ENCODE results near the gene PPIL3. TPM values are rescaled to one million over a fixed set of nuclear protein-coding genes. Genes with fewer than 3 reads are reported as not detected.

PPIL3 gene
- total RNA-seq, 1 donor from 2014 or later: 65.1 TPM

- H3K27ac Mint-ChIP-seq: no peak overlapping the region
- H3K36me3 Mint-ChIP-seq (ENCODE audit: insufficient read depth): peaks cover 14% of the 10 kb centered on the region
- TF ChIP-seq CTCF (IDR thresholded peaks at IDR 0.05; ENCODE audit: unreplicated experiment): no peak
- H3K27me3 Mint-ChIP-seq: no peaks in the 10 kb centered on the region
- H3K4me3 Mint-ChIP-seq (ENCODE audit: low read depth): no peak overlapping the region
- H3K9me3 Mint-ChIP-seq (ENCODE audit: low read depth): no peaks in the 10 kb centered on the region
- no peaks in the 10 kb centered on the region for H3K4me1 Mint-ChIP-seq (ENCODE audit: low read depth)
- DNase-seq (ENCODE audit: low spot score, unreplicated experiment): no peak
Observed at GRCh38 chr2:200878289-200878880, 10.5 kb downstream of the PPIL3 start.

- no peak for DNase-seq (ENCODE audit: low spot score, unreplicated experiment)
- Mint-ChIP-seq H3K4me3 (ENCODE audit: low read depth) (no peak overlapping the region), H3K27ac (no peak overlapping the region), H3K4me1 (ENCODE audit: low read depth) (no peaks in the 10 kb centered on the region), H3K9me3 (ENCODE audit: low read depth) (no peaks in the 10 kb centered on the region), H3K36me3 (ENCODE audit: insufficient read depth) (peaks cover 12% of the 10 kb centered on the region), H3K27me3 (no peaks in the 10 kb centered on the region)
- no peak for TF ChIP-seq CTCF (IDR thresholded peaks at IDR 0.05; ENCODE audit: unreplicated experiment)
Observed at GRCh38 chr2:200877443-200877842, 11.4 kb downstream of the PPIL3 start.

GRCh38 chr2:200873560-200873959 is 15.3 kb downstream of the PPIL3 start:
- Mint-ChIP-seq H3K4me3 (ENCODE audit: low read depth) (no peak overlapping the region), H3K27me3 (no peaks in the 10 kb centered on the region), H3K4me1 (ENCODE audit: low read depth) (no peaks in the 10 kb centered on the region), H3K36me3 (ENCODE audit: insufficient read depth) (peaks cover 12% of the 10 kb centered on the region), H3K9me3 (ENCODE audit: low read depth) (no peaks in the 10 kb centered on the region), H3K27ac (no peak overlapping the region)
- DNase-seq (ENCODE audit: low spot score, unreplicated experiment): no peak
- TF ChIP-seq CTCF (IDR thresholded peaks at IDR 0.05; ENCODE audit: unreplicated experiment): no peak

GRCh38 chr2:200871151-200871550 is 17.7 kb downstream of the PPIL3 start:
- H3K27me3 Mint-ChIP-seq: no peaks in the 10 kb centered on the region

GRCh38 chr2:200869014-200869413 is 19.9 kb downstream of the PPIL3 start:
- Mint-ChIP-seq H3K4me3 (ENCODE audit: low read depth) (no peak overlapping the region), H3K36me3 (ENCODE audit: insufficient read depth) (peaks cover 5% of the 10 kb centered on the region), H3K27me3 (no peaks in the 10 kb centered on the region), H3K4me1 (ENCODE audit: low read depth) (peaks cover 2% of the 10 kb centered on the region), H3K9me3 (ENCODE audit: low read depth) (no peaks in the 10 kb centered on the region), H3K27ac (no peak overlapping the region)
- no peak for DNase-seq (ENCODE audit: low spot score, unreplicated experiment)
- no peak for TF ChIP-seq CTCF (IDR thresholded peaks at IDR 0.05; ENCODE audit: unreplicated experiment)

More at GRCh38 chr2:200871151-200871550, 17.7 kb downstream of the PPIL3 start:
- Mint-ChIP-seq H3K36me3 (ENCODE audit: insufficient read depth) (peaks cover 10% of the 10 kb centered on the region), H3K9me3 (ENCODE audit: low read depth) (no peaks in the 10 kb centered on the region), H3K4me1 (ENCODE audit: low read depth) (no peaks in the 10 kb centered on the region), H3K27ac (no peak overlapping the region), H3K4me3 (ENCODE audit: low read depth) (no peak overlapping the region)
- DNase-seq (ENCODE audit: low spot score, unreplicated experiment): no peak
- no peak for TF ChIP-seq CTCF (IDR thresholded peaks at IDR 0.05; ENCODE audit: unreplicated experiment)

Data from progenitor cell of endocrine pancreas (in vitro differentiated cells).